Measurements from ENCODE around the gene CST4.

GRCh38 chr20:23691675-23692074, 2.8 kb upstream of the CST4 start:
- TF ChIP-seq, protein P1, sequence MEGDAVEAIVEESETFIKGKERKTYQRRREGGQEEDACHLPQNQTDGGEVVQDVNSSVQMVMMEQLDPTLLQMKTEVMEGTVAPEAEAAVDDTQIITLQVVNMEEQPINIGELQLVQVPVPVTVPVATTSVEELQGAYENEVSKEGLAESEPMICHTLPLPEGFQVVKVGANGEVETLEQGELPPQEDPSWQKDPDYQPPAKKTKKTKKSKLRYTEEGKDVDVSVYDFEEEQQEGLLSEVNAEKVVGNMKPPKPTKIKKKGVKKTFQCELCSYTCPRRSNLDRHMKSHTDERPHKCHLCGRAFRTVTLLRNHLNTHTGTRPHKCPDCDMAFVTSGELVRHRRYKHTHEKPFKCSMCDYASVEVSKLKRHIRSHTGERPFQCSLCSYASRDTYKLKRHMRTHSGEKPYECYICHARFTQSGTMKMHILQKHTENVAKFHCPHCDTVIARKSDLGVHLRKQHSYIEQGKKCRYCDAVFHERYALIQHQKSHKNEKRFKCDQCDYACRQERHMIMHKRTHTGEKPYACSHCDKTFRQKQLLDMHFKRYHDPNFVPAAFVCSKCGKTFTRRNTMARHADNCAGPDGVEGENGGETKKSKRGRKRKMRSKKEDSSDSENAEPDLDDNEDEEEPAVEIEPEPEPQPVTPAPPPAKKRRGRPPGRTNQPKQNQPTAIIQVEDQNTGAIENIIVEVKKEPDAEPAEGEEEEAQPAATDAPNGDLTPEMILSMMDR (IDR thresholded peaks at IDR 0.05), result no peak
- no peak for TF ChIP-seq EZH2 (IDR thresholded peaks at IDR 0.05)
- TF ChIP-seq EZH2phosphoT487 (IDR thresholded peaks at IDR 0.05), result no peak

All from neural progenitor cell (in vitro differentiated cells).